Ovary (tissue), 9 donors: ENCODE measurements around the gene EXOG. TPM values are rescaled to one million over a fixed set of nuclear protein-coding genes. Genes with fewer than 3 reads are reported as not detected.

Source experiments
- DNase-seq, 5 donors: peaks; one replicate each; pipeline ENCODE4 v3.0.0-alpha.2; 2019 to 2020
- H3K27ac ChIP-seq, 2 donors: fragments of 200-600 bp; one replicate each; pipeline versions ENCODE4 v1.5.1 to v1.8.0; 2019 to 2022
- H3K27me3 ChIP-seq: fragments of 200-600 bp; one replicate; pipeline ENCODE4 v1.8.0; 2022
- H3K36me3 ChIP-seq: fragments of 200-600 bp; sonication (generic); one replicate; pipeline ENCODE4 v1.5.1; 2019
- H3K4me1 ChIP-seq: one replicate; pipeline ENCODE4 v1.8.1; 2013; ENCODE audit warnings: mild to moderate bottlenecking, moderate library complexity; ENCODE audit not compliant: insufficient read depth
- H3K4me3 ChIP-seq: fragments of 200-600 bp; sonication (generic); one replicate; pipeline ENCODE4 v1.5.1; 2017
- H3K9me3 ChIP-seq, 2 donors: fragments of 200-600 bp in 1 of 2; sonication (generic) in 1 of 2; one replicate each; pipeline versions ENCODE4 v1.5.1 to v1.8.1; 2013 to 2019; ENCODE audit warnings: mild to moderate bottlenecking in 1 of 2, moderate library complexity in 1 of 2
- EP300 ChIP-seq: sonication (generic); formaldehyde crosslinking; IDR thresholded peaks from one replicate; pipeline ENCODE4 v1.6.1; 2017; ENCODE audit warnings: antibody characterized with exemption
- POLR2A ChIP-seq: fragments of 450-650 bp; IDR thresholded peaks from one replicate; pipeline ENCODE4 v1.6.1; 2017; ENCODE audit warnings: antibody characterized with exemption, mild to moderate bottlenecking, moderate library complexity
- WGBS, 3 donors: extraction: QIAGEN DNeasy Blood & Tissue Kit in 1 of 3; methylation state at CpG; one replicate each; pipeline versions ENCODE4 v1.1.5 to v1.1.7; 2013 to 2017; 5-methylcytosine and 5-hydroxymethylcytosine counted together
- intact Hi-C, 4 donors: fragments of 100-400 bp; cut with DNase I; formaldehyde crosslinking; loops; one replicate each; pipeline versions ENCODE4 v1.11.0 to v1.15.1; 2022 to 2023
- polyA plus RNA-seq, 2 donors: library from polyadenylated mRNA; stranded (reverse); fragments of 200-250 nt in 1 of 2; fragments of 350-450 nt in 1 of 2; fragmentation: Illumina TruSeq in 1 of 2; extraction: RNeasy Lipid Tissue Mini Kit (QIAGEN cat#74804) in 1 of 2; gene quantifications; one replicate each; pipeline ENCODE4 v1.2.3, GENCODE V29; 2013 to 2014
- total RNA-seq, 7 donors: library from RNA; depleted of rRNA in 2 of 7; stranded (reverse); fragments of >200 nt in 2 of 7; fragmentation: NEBNext Ultra II Directional in 3 of 7; extraction: Animal tissue kit (Norgen Biotek cat#: 25700) in 3 of 7; gene quantifications; one replicate each; pipeline versions ENCODE4 v1.1.0 to v1.2.4, GENCODE V29; 2016 to 2023
- TF ChIP-seq, protein P1 (sequence below), 3 donors: fragments of 450-650 bp in 2 of 3; fragments of 200-600 bp in 1 of 3; IDR thresholded peaks; one replicate each; pipeline versions ENCODE4 v1.5.1 to v1.8.0; 2016 to 2022; ENCODE audit warnings: antibody characterized with exemption in 3 of 3, mild to moderate bottlenecking in 1 of 3
- donor health status: DM: no; HTN: no; CAD: no; lungs with moderate emphysema.
- donor health status: DM: no; HTN: no; CAD: no.
- donor health status: Bipolar disorder and iron deficiency.
- donor health status: DM: yes; HTN: yes; CAD: no.
- donor health status: DM: no; HTN: no; CAD: no.
- donor health status: DM: yes; HTN: yes; CAD: no.

EXOG gene
- total and polyA plus RNA-seq, 9 donors, result 5.4 to 14.8 (median 9.0) TPM

DNA sequence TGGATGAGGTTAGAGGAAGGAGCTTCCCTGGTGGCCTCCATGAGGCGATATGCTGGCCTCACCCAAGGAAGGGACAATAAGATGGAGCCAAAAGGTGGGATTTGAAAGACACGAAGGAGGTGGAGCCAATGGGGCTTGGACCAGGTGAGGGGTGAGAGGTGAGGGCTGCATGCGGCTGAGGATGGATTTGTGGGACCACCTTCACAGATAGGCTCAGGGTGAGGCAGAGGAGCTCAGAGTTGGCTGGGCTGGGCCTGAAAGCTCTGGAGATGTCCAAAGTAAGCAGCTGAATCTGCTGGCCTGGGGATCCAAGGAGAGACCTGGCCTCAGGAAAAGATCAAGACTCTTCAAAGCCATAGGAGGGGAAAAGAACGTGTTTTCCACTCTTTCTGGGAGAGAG is 49.8 kb downstream of the EXOG start:
- WGBS, 3 donors, result 89 to 92% (median 91%) methylated on average over 4 of the region's 4 CpGs
- no peak overlapping the region for H3K27ac ChIP-seq
- H3K4me3 ChIP-seq, result no peak overlapping the region
- no peaks in the 10 kb centered on the region for H3K9me3 ChIP-seq
- no peaks in the 10 kb centered on the region for H3K27me3 ChIP-seq
- no peaks in the 10 kb centered on the region for H3K36me3 ChIP-seq
- intact Hi-C loops, result no loop called here
- TF ChIP-seq EP300 (no peak), POLR2A (no peak)
- TF ChIP-seq, protein P1, sequence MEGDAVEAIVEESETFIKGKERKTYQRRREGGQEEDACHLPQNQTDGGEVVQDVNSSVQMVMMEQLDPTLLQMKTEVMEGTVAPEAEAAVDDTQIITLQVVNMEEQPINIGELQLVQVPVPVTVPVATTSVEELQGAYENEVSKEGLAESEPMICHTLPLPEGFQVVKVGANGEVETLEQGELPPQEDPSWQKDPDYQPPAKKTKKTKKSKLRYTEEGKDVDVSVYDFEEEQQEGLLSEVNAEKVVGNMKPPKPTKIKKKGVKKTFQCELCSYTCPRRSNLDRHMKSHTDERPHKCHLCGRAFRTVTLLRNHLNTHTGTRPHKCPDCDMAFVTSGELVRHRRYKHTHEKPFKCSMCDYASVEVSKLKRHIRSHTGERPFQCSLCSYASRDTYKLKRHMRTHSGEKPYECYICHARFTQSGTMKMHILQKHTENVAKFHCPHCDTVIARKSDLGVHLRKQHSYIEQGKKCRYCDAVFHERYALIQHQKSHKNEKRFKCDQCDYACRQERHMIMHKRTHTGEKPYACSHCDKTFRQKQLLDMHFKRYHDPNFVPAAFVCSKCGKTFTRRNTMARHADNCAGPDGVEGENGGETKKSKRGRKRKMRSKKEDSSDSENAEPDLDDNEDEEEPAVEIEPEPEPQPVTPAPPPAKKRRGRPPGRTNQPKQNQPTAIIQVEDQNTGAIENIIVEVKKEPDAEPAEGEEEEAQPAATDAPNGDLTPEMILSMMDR (IDR thresholded peaks at IDR 0.05), result no peak
- no peak for DNase-seq
- H3K4me1 ChIP-seq, result no peaks in the 10 kb centered on the region

DNA sequence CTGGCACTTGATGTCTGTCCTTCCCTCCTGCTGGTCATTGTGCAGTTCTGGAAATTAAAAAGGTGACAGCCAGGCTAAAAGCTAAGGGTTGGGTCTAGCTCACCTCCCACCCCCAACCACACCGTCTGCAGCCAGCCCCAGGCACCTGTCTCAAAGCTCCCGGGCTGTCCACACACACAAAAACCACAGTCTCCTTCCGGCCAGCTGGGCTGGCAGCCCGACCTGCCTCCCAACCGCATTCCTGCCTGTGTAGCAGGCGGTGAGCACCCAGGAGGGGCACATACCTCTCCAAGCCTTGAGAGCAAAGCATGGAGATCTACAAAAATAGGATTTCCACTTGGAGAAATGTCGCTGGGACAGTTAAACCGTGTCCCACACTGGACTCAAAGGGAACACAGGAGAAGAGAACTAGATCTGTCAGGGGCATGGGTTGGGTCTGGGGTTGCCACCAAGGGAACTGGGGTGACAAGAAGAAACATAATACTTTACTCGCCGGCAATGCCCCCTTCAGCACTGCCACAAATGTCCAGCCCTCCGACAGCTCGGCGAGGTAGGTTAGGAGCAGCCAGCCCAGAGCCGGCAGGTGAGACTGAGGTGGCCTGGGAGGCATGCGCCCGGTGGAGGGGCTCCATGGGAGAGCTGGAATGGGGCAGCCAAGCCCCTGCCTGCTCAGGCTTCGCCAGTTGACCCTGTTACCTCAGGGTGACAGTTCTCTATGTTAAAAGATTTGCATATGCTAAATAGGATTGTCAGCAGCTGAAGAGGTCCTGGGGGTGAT is 52.2 kb downstream of the EXOG start:
- TF ChIP-seq POLR2A (no peak), EP300 (no peak)
- TF ChIP-seq, protein P1 (IDR thresholded peaks at IDR 0.05), result no peak
- intact Hi-C loops, result no loop called here
- WGBS, 3 donors, result 70 to 80% (median 72%) methylated on average over 17 of the region's 17 CpGs
- Histone ChIP-seq H3K36me3 (no peaks in the 10 kb centered on the region), H3K27ac (no peak overlapping the region), H3K4me3 (no peak overlapping the region), H3K9me3 (no peaks in the 10 kb centered on the region), H3K27me3 (no peaks in the 10 kb centered on the region), H3K4me1 (no peaks in the 10 kb centered on the region)
- DNase-seq, result no peak

DNA sequence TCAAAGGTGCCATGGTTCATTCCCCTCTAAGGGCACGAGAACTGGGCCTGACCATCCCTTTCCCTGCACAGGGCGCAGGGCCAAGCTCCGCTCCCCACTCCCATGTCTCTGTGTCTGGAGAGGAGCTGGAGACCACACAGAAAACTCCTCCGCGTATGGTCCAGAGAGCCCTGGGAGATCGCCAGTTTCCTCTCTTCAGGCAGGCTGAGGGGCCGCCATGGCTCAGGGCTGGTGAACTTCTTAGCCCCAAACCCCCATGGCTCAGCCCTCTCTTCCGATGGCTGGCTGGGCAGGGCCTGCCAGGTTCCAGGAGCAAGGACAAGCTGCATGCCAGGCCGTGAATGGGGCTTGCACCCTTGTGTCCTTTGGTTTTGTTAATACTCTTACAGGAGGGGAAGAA is 52.9 kb downstream of the EXOG start:
- Histone ChIP-seq H3K27ac (no peak overlapping the region), H3K4me3 (no peak overlapping the region), H3K27me3 (no peaks in the 10 kb centered on the region), H3K4me1 (no peaks in the 10 kb centered on the region), H3K36me3 (no peaks in the 10 kb centered on the region), H3K9me3 (no peaks in the 10 kb centered on the region)
- no peak for TF ChIP-seq POLR2A
- TF ChIP-seq EP300, result no peak
- TF ChIP-seq, protein P1 (IDR thresholded peaks at IDR 0.05), result no peak
- DNase-seq, result no peak
- intact Hi-C loops, result no loop called here
- 54 to 64% (median 62%) methylated on average over 9 of the region's 9 CpGs for WGBS, 3 donors

DNA sequence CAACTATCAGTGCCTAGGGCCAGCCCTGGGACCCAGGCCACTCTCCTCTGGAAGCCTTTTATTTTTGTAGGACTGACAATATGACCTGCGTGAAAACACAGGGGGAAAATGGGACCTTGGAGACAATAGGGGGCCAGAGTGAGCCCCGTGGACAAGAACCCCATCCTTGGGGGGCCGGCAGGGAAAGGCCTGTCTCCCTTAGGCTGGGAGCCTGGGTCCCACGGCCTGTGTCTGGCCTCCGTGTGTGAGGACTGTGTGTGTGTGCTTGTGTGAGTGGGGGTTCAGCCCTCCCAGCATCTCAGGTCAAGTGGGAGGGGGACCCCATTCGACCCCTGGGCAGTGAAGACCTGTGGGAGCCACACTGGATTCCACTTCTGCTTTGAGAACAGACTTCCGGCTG is 53.3 kb downstream of the EXOG start:
- no peak overlapping the region for H3K27ac ChIP-seq
- TF ChIP-seq, protein P1 (IDR thresholded peaks at IDR 0.05), result no peak
- TF ChIP-seq POLR2A (no peak), EP300 (no peak)
- no peak overlapping the region for H3K4me3 ChIP-seq
- no peaks in the 10 kb centered on the region for H3K36me3 ChIP-seq
- 87 to 92% (median 89%) methylated on average over 7 of the region's 7 CpGs for WGBS, 3 donors
- no peaks in the 10 kb centered on the region for H3K9me3 ChIP-seq
- H3K4me1 ChIP-seq, result no peaks in the 10 kb centered on the region
- no peaks in the 10 kb centered on the region for H3K27me3 ChIP-seq
- DNase-seq, result no peak
- intact Hi-C loops, result no loop called here
